IPS DF 6.9 (cell line): ENCODE results near the gene TBX21.

Experiments
- DNase-seq: peaks from one replicate; pipeline ENCODE4 v3.0.0-alpha.2; 2013; ENCODE audit warnings: low read depth, low spot score
- H3K27ac ChIP-seq: one replicate; pipeline ENCODE4 v1.5.1; 2013; ENCODE audit warnings: low read length, control low read depth
- H3K27me3 ChIP-seq: 2 replicates; pipeline ENCODE4 v1.6.1; 2013; ENCODE audit warnings: mild to moderate bottlenecking, low read length; ENCODE audit not compliant: control insufficient read depth, insufficient read depth
- H3K36me3 ChIP-seq: 2 replicates; pipeline ENCODE4 v1.6.1; 2013; ENCODE audit warnings: low read length; ENCODE audit not compliant: control insufficient read depth, insufficient read depth
- H3K4me1 ChIP-seq: 2 replicates; pipeline ENCODE4 v1.6.1; 2013; ENCODE audit warnings: low read length; ENCODE audit not compliant: control insufficient read depth, insufficient read depth
- H3K4me3 ChIP-seq: 2 replicates; pipeline ENCODE4 v1.5.1; 2013; ENCODE audit warnings: mild to moderate bottlenecking, low read length
- H3K9me3 ChIP-seq: 2 replicates; pipeline ENCODE4 v1.6.1; 2013; ENCODE audit warnings: low read length, inconsistent platforms; ENCODE audit not compliant: control insufficient read depth, insufficient read depth
- WGBS: extraction: QIAGEN DNeasy Blood & Tissue Kit; methylation state at CpG from one replicate; pipeline ENCODE4 v1.1.7; 2013; ENCODE audit warnings: mixed read lengths, missing lambda C conversion rate; ENCODE audit not compliant: insufficient read length, insufficient coverage; 5-methylcytosine and 5-hydroxymethylcytosine counted together

The TBX21 gene

DNA sequence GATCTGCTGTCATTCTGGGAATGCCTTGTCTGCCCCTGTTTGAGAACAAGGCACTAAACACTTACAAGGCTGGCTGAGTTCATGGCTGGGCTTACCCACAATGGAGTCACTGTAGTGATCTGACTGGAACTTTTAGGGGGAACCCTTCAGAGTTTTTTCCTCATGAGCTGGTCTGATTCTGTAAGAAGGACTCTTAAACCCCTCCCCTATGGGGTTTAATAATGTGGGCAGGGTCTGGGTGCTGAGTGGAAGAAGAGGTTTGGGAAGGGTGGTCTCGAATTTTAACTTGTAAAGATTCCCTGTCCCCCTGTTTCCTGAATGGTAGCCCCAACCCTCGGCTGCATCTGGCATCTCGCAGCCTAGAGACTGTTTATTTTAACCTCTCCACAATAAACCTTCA lies 58.0 kb downstream of the TBX21 start:
- no peak overlapping the region for H3K27ac ChIP-seq
- H3K4me1 ChIP-seq = no peaks in the 10 kb centered on the region
- H3K36me3 ChIP-seq = no peaks in the 10 kb centered on the region
- peaks cover 9% of the 10 kb centered on the region; the same call in 1 of the 2 replicates for H3K27me3 ChIP-seq
- no CpG with 5 or more reads among the region's 3 CpGs for WGBS
- H3K9me3 ChIP-seq = no peaks in the 10 kb centered on the region
- no peak overlapping the region for H3K4me3 ChIP-seq
- DNase-seq = no peak

DNA sequence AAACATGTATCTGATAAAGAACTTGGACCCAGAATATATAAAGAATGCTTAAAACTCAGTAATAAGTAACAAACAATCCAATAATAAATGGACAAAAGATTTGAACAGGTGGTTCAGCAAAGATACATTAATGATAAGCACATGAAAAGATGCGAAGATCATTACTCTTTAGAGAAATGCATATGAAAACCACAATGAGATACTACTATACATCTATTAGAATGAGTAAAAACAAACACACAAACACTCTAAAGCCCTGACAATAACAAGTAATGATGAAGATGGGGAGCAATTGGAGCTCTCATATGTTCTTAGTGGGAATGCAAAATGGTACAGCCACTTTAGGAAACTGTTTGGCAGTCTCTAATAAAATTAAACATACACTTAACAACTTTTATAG lies 59.4 kb downstream of the TBX21 start:
- no peak for DNase-seq
- H3K27ac ChIP-seq = no peak overlapping the region
- H3K27me3 ChIP-seq = peaks cover 9% of the 10 kb centered on the region; the same call in 1 of the 2 replicates
- no peaks in the 10 kb centered on the region for H3K4me1 ChIP-seq
- no peaks in the 10 kb centered on the region for H3K36me3 ChIP-seq
- H3K9me3 ChIP-seq = no peaks in the 10 kb centered on the region
- H3K4me3 ChIP-seq = no peak overlapping the region
- WGBS = no CpG with 5 or more reads among the region's 1 CpG

DNA sequence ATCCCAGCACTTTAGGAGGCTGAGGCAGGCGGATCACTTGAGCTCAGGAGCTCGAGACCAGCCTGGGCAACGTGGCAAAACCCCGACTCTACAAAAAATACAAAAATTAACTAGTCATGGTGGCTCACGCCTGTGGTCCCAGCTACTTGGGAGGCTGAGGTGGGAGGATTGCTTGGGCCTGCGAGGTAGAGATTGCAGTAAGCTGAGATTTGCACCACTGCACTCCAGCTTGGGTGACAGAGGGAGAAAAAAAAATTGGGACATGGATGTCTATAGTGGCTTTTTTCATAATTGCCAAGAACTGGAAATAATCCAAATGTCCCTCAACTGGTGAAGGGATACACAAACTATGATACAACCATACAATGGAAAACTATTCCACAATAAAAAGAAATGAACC lies 59.9 kb downstream of the TBX21 start:
- peaks cover 9% of the 10 kb centered on the region; the same call in 1 of the 2 replicates for H3K27me3 ChIP-seq
- no peak for DNase-seq
- H3K4me3 ChIP-seq = no peak overlapping the region
- H3K4me1 ChIP-seq = no peaks in the 10 kb centered on the region
- no peaks in the 10 kb centered on the region for H3K36me3 ChIP-seq
- no peaks in the 10 kb centered on the region for H3K9me3 ChIP-seq
- no CpG with 5 or more reads among the region's 6 CpGs for WGBS
- no peak overlapping the region for H3K27ac ChIP-seq
